BE2C (cell line): ENCODE results near the gene RNGTT.

Experiments
- DNase-seq: peaks from one replicate; pipeline ENCODE4 v3.0.0-alpha.2; 2020
- H3K27me3 ChIP-seq: fragments of 250-450 bp; sonication (Bioruptor Pico); 2 replicates; pipeline ENCODE4 v1.5.1; 2020; ENCODE audit warnings: mild to moderate bottlenecking
- H3K36me3 ChIP-seq: fragments of 250-450 bp; sonication (Bioruptor Pico); 2 replicates; pipeline ENCODE4 v1.5.1; 2020; ENCODE audit warnings: mild to moderate bottlenecking
- H3K4me1 ChIP-seq: fragments of 250-450 bp; sonication (Bioruptor Pico); 2 replicates; pipeline ENCODE4 v1.5.1; 2020
- H3K4me3 ChIP-seq: 2 replicates; pipeline ENCODE4 v1.5.1; 2011; ENCODE audit warnings: low read depth, low read length
- H3K9me3 ChIP-seq: fragments of 250-450 bp; sonication (Bioruptor Pico); 2 replicates; pipeline ENCODE4 v1.5.1; 2020
- TF ChIP-seq, protein P1 (sequence below): IDR thresholded peaks from 2 replicates; pipeline ENCODE4 v1.5.1; 2012; ENCODE audit warnings: mild to moderate bottlenecking, low read depth, low read length

Gene RNGTT

DNA sequence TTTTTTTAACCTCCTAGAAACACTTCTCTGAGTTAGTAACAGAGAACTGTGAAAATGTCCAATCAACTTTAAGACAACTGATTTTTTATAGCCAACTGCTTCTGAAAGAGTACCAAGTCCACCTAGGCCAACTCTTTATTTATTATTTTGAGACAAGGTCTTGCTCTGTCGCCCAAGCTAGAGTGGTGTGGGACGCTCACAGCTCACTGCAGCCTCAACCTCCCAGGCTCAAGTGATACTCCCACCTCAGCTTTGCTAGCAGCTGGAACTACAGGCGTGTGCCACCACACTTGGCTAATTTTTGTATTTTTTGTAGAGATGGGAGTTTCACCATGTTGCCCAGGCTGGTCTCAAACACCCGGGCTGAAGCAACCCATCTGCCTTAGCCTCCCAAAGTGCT is 331.6 kb downstream of the RNGTT start:
- Histone ChIP-seq H3K36me3 (no peaks in the 10 kb centered on the region), H3K9me3 (no peaks in the 10 kb centered on the region), H3K4me3 (no peak overlapping the region), H3K4me1 (no peaks in the 10 kb centered on the region), H3K27me3 (no peaks in the 10 kb centered on the region)
- DNase-seq = no peak
- TF ChIP-seq, protein P1, sequence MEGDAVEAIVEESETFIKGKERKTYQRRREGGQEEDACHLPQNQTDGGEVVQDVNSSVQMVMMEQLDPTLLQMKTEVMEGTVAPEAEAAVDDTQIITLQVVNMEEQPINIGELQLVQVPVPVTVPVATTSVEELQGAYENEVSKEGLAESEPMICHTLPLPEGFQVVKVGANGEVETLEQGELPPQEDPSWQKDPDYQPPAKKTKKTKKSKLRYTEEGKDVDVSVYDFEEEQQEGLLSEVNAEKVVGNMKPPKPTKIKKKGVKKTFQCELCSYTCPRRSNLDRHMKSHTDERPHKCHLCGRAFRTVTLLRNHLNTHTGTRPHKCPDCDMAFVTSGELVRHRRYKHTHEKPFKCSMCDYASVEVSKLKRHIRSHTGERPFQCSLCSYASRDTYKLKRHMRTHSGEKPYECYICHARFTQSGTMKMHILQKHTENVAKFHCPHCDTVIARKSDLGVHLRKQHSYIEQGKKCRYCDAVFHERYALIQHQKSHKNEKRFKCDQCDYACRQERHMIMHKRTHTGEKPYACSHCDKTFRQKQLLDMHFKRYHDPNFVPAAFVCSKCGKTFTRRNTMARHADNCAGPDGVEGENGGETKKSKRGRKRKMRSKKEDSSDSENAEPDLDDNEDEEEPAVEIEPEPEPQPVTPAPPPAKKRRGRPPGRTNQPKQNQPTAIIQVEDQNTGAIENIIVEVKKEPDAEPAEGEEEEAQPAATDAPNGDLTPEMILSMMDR = no peak

DNA sequence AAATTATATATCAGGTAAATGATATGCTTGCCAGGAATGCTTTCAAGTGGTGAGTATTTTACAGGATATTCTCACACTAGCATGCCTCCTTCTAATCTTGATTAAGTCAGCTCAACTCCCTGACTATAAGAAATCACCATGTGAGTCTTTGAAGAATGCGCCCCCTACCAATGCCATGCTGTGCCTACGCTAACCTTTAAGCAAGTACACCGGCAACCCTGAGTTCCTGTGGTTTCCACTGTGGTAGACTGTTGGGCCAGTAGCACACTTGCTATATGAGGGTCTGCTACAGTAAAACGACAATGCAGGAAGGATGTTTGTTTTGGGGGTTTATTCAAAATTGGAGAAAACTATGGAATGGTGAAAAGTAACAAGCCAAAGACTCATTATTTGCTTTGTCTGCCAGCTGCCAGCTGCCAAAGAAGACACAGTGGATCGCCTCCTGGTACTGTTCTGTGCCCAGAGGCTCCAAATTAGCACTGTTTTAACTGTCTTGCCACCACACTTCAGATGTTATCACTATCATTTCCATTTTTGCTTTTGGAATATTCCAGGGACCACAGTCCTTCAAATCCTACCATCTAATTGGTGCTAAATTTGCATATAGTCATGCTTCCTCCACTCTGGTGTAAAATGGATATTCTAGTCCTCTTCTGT is 333.5 kb downstream of the RNGTT start:
- no peak overlapping the region for H3K4me3 ChIP-seq
- no peaks in the 10 kb centered on the region for H3K27me3 ChIP-seq
- H3K36me3 ChIP-seq = no peaks in the 10 kb centered on the region
- no peaks in the 10 kb centered on the region for H3K4me1 ChIP-seq
- no peak for DNase-seq
- H3K9me3 ChIP-seq = no peaks in the 10 kb centered on the region
- TF ChIP-seq, protein P1 = peak; percentile 12; the same call in 1 of the 2 replicates

DNA sequence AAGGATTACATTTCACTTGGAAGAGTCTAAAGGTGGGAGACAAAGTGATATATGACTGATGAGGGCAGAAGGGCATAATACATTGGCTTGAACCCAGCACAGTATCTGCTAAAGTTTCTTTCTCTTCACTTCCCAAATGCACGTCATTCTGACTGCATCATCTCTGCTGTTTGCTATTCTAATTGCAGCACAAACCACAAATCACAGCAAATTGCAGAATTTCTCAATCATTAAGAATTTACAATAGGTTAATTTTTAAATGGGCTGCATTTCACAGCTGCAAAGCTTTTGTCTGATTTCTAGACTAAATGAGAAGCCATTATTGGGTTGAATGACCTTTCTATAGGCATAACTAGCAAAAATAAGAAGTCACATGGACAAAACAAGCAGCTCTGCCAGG is 337.0 kb downstream of the RNGTT start:
- Histone ChIP-seq H3K36me3 (no peaks in the 10 kb centered on the region), H3K4me3 (no peak overlapping the region), H3K9me3 (no peaks in the 10 kb centered on the region), H3K27me3 (no peaks in the 10 kb centered on the region), H3K4me1 (no peaks in the 10 kb centered on the region)
- DNase-seq = no peak
- TF ChIP-seq, protein P1 = no peak

DNA sequence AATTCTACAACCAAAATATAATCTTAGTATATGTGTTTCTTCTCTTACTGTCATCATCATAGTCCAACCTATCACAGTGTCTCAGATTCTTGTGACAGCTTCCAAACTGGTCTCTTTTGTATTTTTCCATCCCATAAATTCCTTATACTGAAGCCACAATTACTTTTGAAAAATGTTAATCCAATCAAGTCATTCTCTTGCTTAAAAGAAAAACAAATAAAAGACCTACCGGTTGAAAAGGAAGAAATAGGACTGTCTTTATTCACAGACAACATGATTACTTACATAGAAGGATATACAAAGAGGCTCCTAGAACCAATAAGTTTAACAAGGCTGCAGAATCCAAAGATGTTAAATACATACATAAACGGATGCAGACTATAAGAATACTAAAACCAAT is 339.9 kb downstream of the RNGTT start:
- H3K27me3 ChIP-seq = no peaks in the 10 kb centered on the region
- no peaks in the 10 kb centered on the region for H3K4me1 ChIP-seq
- TF ChIP-seq, protein P1 = no peak
- no peak for DNase-seq
- no peaks in the 10 kb centered on the region for H3K36me3 ChIP-seq
- no peak overlapping the region for H3K4me3 ChIP-seq
- no peaks in the 10 kb centered on the region for H3K9me3 ChIP-seq

DNA sequence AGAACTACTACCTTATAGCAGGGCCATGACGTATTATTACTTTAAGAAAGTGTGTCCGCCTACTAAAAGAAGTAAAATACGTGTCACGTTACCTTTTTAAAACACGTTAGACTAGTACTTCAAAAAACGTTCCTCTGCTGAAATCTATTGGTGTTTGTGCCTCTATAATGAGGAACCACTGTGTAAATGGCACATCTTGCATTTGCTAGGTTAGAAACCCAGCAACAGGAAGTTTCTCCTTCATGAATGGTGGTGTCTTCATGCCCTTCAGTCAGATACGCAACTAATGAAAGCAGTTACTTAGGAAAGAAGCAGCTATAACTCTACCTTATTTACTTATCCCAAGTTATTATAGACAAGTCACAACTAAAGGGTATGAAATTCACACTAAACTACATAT is 343.5 kb downstream of the RNGTT start:
- TF ChIP-seq, protein P1 = no peak
- no peak overlapping the region for H3K4me3 ChIP-seq
- DNase-seq = no peak
- H3K27me3 ChIP-seq = no peaks in the 10 kb centered on the region
- H3K36me3 ChIP-seq = no peaks in the 10 kb centered on the region
- H3K9me3 ChIP-seq = no peaks in the 10 kb centered on the region
- peaks cover 4% of the 10 kb centered on the region for H3K4me1 ChIP-seq

DNA sequence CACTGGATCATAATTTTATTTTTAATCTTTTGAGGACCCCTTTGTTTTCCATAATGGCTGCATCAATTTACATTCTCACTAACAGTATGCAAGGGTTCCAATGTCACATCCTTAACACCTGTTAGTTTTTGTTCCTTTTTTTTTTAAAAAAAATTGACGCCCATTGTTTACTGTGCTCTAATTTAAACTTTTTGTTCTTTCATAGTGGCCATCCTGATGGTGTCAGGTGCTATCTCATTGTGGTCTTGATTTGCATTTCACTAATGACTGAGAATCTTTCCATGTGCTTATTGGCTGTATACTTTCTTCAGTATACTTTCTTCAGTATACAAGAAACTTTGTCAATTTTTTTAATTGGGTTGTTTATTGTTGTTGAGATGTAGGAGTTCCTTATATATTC is 347.0 kb downstream of the RNGTT start:
- TF ChIP-seq, protein P1 = no peak
- no peak overlapping the region for H3K4me3 ChIP-seq
- H3K27me3 ChIP-seq = no peaks in the 10 kb centered on the region
- DNase-seq = no peak
- H3K9me3 ChIP-seq = no peaks in the 10 kb centered on the region
- no peaks in the 10 kb centered on the region for H3K36me3 ChIP-seq
- peaks cover 4% of the 10 kb centered on the region for H3K4me1 ChIP-seq
